Stimulated activated CD4-positive, alpha-beta T cell treated with anti-CD3 and anti-CD28 coated beads, TNF-alpha, amount 100 ng/mL, for 24 hours (primary cell): ENCODE data around the gene MAN2A1.
"Not testable (repeated sequence)": the region's sequence is repeated elsewhere in the genome, so short reads cannot be mapped to it uniquely, and the experiment has no call there.

Source experiments
- DNase-seq, 3 experiments: peaks; one replicate each; pipeline ENCODE4 v3.0.0-alpha.2; 2020; ENCODE audit warnings: low read depth in 3 of 3

The MAN2A1 gene

DNA sequence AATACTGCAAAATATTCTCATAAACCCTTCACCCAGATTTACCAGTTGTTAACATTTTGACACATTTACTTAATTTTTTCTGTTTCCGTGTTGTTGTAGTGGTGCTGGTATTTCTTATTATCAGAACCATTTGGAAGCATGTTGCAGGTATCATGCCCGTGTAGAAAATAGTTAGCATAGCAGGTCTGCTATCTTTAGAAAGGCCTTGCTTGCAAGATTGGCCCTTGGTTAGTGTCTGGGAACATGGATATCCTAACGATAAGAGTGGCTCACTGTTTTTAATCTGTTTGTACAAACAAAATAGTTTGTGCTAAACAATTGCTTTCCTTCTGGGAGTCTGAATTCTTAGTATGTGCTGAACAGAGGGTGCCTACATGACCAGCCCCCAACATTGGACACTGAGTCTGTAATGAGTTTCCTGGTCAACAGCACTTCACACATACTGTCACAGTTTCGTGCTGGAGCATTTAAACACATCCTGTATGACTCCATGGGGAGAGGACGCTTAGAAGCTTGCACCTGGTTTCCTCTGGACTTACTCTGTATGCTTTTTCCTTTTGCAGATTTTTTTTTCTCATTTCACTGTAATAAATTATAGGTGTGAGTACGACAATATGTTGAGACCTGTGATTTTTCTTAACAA is 66.9 kb downstream of the MAN2A1 start:
- no peak for DNase-seq

DNA sequence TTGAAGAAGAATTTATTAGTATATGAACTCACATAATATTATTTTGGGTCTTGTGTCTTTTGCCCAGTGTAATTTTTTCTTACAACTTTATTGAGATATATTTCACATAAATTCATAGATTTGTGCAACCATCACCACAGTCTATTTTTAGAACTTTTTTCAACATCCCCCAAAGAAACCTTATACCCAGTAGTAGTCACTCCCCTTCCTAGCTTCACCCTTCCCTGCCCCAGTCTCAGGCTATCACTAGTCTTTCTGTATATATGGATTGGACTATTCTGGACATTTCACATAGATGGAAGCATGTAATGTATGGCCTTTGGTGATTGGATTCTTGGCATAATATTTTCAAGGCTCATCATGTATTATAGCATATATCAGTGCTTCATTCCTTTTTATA is 67.8 kb downstream of the MAN2A1 start:
- no peak for DNase-seq

DNA sequence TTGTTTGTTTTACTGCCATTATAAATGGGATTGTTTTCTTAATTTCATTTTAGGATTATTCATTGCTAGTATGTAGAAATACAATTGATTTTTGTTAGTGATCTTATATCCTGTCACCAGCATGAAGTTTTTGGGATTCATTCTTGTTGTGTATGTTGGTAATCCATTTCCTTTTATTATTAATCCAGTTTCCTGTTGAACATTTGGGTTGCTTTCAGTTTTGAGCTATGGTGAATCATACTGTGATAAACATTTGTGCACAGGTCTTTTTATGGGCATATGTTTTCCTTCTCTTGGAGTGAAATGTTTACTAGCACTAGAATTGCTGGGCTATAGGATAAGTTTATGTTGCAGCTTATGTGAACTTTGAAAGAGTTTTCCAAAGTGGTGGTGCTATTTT is 69.6 kb downstream of the MAN2A1 start:
- no peak for DNase-seq

DNA sequence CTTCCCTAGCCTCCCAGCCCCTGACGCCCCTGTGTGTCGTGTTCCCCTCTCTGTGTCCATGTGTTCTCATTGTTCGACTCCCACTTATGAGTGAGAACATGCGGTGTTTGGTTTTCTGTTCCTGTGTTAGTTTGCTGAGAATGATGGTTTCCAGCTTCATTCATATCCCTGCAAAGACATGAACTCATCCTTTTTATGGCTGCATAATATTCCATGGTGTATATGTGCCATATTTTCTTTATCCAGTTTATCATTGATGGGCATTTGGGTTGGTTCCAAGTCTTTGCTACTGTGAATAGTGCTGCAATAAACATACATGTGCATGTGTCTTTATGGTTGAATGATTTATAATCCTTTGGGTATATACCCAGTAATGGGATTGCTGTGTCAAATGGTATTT is 70.4 kb downstream of the MAN2A1 start:
- not testable (repeated sequence) for DNase-seq

DNA sequence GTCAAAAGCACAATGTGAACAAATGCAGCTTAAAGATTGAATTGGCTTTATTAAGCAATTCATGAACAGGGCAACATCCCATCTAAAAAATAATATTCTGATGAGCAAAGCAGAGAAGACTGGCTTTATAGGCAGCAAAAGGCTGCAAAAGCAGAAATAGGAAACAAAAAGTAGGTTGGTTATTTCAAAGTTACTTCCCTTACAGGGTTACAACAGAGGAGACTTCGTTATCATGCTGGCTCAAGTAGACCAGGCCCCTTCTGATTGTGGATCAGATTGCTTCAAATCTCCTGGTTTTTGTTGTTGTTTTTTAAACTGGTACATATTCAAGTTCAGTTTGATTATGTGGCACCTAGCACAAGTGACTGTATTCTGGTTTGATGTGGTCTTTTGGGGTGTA is 73.1 kb downstream of the MAN2A1 start:
- no peak for DNase-seq

DNA sequence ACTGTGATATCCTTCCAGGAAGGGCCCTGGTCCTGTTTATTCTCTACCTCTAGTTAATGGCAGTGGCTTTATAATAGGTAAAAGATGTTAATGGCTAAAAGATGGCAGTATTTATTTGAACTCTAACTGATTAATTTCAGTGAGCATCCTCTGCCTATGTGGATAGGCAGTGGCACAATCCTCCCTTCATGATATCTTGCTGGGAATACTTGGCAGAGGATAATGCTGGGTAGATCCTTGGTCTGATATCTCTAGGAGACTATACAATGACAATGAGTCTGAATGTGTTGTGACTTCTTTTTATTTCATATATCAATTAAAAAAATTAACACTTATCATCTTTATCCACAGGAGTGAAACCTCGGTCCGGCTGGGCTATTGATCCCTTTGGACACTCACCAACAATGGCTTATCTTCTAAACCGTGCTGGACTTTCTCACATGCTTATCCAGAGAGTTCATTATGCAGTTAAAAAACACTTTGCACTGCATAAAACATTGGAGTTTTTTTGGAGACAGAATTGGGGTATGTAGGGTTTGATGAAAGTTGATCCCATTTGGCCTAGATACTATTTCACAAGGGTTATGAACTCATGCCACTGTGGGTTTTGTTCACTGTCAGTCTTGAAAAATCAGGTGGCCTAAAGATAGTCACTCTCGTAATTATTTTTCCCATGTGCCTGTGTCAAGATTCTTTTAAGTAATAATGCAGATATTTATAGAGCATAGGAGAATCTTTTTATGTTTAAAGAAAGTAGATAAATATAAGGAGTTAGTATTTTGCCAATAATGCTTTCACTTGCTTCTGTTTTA is 77.7 kb downstream of the MAN2A1 start:
- no peak for DNase-seq

DNA sequence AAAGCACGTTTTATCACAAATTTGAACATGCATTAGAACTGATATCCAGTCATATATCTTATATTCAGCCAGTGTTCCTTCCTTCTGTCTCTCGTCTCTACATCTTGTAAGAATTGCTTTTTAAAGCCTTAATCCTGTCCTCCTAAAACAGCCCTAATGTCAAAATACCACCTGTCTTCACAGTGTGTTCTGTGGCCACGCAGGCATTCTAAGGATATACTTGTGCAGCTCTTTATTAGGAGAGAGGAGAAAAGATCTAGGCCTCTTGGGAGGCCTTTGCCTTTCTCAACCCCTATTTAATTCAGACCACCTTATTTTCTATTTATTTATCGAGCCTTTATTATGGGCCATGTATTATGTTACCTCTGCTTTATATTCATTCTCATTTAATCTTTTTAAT is 78.3 kb downstream of the MAN2A1 start:
- DNase-seq, result no peak

DNA sequence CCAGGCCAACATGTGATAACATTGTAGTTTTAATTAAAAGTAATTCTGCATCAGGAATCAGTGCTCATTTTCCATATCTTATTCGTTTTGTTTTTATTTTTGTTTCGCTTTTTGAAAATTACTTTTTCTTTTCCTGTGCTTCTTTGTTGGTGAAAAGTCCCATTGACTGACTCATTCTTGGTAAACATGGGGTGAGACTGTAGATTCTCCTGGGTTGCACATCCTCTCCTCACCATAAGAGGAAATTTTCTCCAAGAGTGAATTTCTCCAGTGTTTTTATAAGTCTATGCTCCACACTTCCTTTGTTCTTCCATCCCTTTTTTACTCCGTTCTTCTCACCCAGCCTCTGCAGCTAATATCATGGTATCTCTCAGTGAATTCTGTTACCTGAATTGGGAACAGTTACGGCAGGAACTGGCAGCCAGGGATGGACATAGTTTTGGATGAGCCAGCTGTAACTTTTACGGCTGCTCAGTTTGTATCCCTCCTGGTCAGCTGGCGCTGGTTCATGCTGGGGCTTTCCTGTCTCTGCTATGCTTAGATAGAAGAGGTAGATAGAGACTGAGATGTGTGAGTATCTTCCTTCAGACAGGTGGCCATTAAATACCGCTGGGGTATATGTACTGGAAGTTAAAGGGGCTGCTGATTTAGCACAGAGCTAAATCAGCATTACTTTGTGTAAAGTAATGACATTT is 80.0 kb downstream of the MAN2A1 start:
- DNase-seq, result no peak

DNA sequence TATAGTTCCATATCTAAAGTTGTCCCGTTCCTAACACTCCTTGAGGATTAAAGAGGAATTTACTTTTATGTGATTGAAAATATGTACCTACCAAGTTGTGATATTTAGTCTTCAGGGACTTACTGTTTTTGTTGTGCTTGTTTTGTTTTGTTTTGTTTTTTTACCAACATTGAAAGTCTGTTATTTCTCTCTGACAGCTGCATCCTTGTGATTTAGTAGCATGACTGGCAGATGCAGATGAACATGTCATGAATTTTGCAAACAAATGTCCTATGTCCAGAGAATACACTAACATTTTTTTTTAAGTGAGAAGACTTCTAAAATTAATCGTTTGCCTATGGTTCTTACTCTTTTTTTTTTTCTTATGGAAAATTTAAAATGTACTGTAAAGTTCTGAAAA is 85.4 kb downstream of the MAN2A1 start:
- no peak for DNase-seq

DNA sequence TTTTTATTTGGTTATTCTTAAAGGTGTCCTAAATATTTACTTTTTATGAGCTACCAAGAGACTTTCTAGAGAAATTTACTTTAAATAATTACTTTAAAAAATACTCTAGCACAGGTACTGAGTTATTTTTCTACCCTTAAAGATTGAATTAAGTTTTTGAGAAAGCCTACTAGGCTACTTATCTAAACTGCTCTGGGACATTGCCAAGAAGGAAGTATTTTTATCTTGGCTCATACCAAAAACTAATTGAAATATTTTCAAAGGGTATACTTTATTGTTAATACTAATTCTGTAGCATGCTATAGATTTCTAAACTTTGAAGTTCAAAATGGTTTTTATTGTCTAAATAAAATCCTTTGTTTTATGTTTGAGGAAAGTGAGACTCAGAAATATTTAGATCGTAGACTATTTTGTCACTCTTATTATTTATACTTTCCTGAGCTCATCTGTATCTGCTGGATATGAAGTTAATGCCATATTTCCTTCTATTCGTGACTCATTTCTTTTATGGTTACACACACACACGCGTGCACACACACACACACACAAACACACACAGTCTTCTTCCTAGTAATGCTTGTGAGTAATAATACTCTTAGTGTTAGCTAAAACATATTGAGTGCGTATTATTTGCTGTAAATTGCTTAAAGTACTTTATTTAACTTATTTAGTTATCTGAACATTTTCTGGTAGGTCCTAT is 89.5 kb downstream of the MAN2A1 start:
- no peak for DNase-seq

DNA sequence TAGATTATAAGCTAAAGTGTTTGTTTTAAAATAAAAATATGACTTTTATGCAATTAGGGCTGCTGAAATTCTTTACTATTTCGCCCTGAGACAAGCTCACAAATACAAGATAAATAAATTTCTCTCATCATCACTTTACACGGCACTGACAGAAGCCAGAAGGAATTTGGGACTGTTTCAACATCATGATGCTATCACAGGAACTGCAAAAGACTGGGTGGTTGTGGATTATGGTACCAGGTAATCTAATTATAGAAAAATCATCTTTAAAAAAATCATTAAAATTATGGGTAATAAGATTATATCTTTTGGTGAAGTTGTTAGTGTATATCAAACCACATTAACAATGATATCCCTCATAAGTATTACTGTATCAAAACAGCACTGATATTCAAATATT is 95.0 kb downstream of the MAN2A1 start:
- DNase-seq, result no peak

DNA sequence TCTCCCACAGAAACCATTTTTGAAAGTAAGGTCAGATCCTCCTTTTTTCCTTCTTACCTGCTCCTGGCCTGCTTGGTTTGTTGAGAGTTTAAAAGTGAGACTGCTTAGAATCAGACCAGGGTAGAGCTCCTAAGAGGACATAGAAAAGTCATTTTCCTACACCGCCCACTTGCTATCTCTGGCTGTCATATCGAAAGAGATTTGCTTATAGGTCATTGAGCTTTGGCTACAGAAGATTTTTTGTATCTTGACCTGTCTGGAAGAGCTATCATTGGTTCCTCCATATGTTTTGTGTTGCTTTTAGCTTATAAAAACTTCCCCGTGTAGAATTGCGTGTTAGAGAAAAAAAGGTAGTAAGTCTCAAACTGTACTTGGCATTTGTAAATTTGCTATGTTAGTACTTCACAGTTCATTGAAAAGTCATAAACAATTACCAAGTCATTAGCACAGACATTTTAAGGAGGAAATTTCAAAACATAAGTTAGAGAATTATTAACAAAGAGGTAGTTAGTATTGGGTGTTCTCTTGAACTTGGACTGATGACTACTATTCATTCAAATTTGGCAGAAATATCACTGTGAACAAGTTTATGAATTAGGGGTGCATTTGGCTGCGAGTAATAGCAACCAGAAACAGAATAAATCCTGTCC is 96.6 kb downstream of the MAN2A1 start:
- DNase-seq, result no peak

DNA sequence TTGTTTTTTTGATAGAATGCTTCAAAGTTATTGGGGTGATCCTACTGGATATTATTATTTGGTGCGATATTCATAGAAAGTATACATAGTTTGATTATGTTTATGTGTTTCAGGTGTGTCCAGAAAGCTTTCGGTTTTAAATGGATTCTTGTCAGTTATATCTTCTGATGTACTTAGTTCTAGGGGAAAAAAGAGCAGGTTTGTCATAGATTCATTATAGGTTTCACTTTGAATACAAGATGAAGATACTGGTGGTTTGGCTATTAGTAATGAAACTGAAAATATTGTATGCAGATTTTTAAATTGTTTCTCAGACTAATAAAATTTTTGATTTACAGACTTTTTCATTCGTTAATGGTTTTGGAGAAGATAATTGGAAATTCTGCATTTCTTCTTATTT is 98.9 kb downstream of the MAN2A1 start:
- DNase-seq, result no peak

DNA sequence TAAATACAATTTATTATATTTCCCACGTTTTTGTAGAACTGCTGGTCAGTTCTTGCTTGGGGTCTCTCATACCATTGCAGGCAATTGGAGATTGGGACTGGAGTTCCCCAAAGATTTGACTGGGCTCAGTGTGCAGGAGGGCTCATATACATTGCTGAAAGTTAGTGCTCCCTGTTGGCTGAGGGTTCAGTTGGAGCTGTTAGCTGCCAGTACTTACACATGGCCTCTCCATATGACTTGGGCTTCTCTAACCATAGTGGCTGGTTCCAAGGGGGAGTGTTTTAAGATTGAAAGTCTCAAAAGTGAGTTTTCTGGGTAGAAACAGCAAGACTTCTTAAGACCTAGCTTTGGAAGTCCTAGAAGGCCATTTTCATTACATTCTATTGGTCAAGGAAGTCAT is 102.9 kb downstream of the MAN2A1 start:
- DNase-seq, result no peak

DNA sequence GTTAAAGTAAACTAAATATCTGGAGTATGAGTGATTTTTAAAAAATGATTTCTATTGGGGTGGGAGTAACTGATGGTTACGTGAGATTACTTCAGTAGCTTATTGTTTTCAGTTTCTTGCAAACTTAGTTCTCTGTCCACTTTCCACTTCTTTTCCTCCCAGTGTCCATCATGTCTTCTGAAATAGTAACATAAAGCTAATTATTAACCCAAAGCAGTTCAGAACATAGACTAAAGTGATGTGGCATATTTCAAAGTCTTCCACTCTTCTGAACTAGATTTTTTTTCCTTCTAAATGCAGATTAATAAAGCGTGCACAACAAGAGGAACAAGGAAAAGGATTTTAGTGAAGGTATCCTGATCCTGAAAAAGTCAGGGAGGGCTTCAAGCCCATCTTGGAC is 114.1 kb downstream of the MAN2A1 start:
- no peak for DNase-seq

DNA sequence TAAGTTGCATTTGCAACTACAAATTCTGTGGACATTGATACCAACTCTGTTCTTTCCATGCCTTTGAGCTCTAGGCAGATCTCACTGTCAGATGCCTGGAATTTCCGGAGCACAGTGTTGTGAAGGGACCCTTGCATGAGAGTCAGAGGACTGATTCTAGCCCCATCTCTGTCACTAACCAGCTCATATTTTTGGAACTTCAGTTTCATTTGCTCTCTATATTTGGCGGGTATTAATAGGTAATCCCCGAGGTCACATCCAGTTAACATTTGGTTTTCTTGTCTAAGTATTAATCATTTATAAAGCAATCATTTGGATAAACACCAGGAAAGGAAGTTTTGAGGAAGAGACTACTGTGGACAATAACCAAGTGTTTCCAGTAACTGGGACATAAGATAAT is 115.7 kb downstream of the MAN2A1 start:
- no peak for DNase-seq

DNA sequence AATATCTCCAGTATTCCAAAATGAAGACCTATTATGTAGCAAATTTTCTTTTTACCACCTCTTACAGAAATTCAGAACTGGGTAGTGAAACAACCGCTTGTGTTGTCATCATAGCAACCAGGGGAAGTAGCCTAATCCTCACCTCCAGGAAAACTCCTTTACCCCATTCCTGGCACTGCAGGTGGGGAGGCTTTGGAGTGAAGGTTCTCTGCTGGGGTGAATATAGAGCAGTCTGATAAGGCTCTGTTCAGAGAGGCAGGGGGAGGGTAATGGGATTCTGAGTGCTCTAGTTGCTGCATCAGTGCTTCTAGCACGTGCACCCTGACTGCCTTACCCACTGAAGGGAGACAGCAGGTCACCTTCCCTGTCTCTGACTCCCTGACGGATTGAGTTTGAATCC is 116.2 kb downstream of the MAN2A1 start:
- DNase-seq, result no peak

DNA sequence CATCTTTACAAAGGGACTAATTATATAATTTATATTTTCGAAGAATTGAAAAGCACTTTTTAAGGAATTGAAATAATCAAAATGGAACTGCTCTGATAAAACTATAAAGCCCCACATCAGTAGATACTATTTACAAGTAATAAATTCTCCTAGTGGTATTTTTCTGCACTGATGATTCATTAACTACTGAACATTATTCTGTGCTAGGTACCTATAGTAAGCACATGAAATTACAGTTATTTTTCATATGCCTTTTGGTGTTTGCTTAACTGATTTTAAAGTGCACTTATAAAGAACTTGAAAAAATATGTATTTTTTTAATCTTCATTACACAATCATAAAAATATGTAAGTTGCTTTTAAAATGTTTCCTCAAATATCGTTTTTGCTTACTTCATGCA is 123.0 kb downstream of the MAN2A1 start:
- DNase-seq, result no peak

DNA sequence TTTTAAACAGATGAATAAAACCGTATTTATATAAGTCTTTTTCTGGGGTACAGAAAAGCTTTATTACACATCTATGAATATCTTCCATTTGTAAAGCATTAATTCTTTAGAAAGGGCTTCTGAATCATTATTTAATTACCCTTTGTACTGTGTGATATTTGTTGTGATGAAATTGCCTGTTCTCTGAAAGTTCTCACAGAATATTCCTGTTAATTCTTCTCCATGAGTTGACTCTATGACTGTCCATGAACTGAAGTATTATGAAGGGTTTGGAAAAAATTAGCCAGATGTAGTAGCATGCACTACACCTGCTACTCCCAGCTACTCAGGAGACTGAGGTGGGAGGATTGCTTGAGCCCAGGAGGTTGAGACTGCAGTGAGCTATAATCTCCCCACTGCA is 127.0 kb downstream of the MAN2A1 start:
- DNase-seq, result no peak

DNA sequence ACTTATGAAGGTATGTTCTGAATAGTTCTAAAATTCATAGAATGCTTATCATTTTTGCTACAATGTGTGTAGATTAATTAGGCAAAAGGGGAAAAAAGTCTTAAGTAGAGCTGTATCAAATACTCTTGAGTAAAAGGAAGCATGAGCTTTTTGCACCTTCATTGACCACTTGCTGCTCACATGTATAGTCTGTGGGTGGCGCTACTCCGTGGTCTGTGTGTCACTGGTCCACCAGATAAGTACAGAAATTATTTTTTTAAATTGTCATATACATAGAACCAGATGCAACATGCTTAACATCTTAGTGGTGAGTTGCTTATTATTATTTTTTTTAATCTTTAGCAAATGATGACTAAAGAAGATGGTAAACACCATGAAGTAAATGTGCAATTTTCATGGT is 130.2 kb downstream of the MAN2A1 start:
- no peak for DNase-seq

DNA sequence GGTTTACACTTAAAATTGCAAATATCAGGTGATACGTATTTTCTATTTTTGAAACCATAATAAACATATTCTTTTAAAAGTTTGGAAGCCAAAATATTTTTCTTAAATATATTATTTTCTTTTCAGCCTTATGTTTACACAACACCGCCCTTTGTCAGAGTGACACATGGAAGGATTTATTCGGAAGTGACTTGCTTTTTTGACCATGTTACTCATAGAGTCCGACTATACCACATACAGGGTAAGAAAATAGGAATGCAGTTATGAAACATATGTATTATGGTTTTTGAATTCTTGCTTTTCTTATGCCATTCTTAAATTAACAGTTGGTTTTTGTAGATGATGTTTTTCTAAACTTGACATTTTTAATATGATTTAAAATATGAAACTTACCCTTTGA is 133.9 kb downstream of the MAN2A1 start:
- DNase-seq, result no peak

DNA sequence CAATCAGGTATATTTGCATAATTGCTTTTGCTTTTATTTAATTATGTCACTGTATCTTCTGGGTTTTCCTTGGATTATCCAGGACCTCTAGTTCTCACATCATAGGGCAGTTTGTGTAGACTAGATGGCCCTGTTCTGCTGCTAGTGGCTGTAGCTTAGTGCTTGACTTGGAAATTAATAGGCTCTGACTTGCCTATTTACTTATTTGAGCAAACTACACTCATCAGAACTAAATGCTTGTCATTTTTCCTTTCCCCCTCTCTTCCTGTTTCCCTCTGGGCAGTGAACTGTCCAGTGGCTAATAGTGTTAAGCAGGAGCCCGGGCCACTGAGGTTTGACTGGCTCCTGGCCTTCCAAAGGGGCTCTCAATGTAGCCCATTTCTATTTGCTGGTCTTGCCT is 135.7 kb downstream of the MAN2A1 start:
- no peak for DNase-seq
